ENCODE results near the gene MAGIX. TPM values are rescaled to one million over a fixed set of nuclear protein-coding genes. Genes with fewer than 3 reads are reported as not detected.

The MAGIX gene
- total RNA-seq (1 to 10 TPM; 1.5 to 2.6 (median 2.1) TPM), polyA plus RNA-seq (1 to 10 TPM in 1 of 2 donors, under 1 TPM in 1; 0.38 to 1.0 TPM), total RNA-seq (4.2 reads per million, percentile 21 among the genes with 10 or more reads in this experiment)

DNA sequence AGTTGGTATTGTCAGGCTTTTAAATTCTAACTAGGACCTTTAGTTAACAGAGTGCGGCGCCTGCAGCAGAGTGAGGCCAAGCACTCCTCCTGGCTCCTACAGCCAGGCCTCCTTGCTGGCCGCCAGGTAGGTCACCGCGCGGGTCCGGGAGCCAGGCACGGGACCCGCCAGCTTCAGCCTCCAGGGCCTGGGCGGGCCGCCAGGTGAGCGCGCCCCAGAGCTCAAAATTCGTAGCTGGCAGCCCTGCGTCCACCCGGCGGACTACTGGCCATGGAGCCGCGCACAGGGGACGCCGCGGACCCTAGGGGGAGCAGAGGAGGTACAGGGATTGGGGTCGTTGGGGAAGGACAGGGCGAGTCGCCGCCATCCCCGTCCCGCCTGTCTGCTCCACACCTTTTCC is at the start of gene MAGIX:
TSS of gene MAGIX (plus strand) at position 139 of the 400 bp plus-strand sequence. CDS start at position 271, 132 bp downstream.
- Histone ChIP-seq H3K4me3 (ENCODE audit: low read length) (peak within 1 kb of the TSS; percentile 50), H3K4me1 (ENCODE audit: control insufficient read depth in 2 of 2, insufficient read depth in 2 of 2, low read length in 2 of 2) (peaks cover 10 to 13% of the 10 kb centered on the region in 2 donors), H3K36me3 (ENCODE audit: control insufficient read depth in 2 of 3, insufficient read depth in 3 of 3, low read length in 3 of 3) (no peaks in the 10 kb centered on the region), H3K27ac (ENCODE audit: low read depth, low read length) (peak within 1 kb of the TSS; percentile 74), H3K9me3 (ENCODE audit: control insufficient read depth in 2 of 3, low read length in 3 of 3) (no peaks in the 10 kb centered on the region), H3K27me3 (ENCODE audit: control insufficient read depth in 2 of 2, insufficient read depth in 2 of 2, low read length in 2 of 2) (no peaks in the 10 kb centered on the region)
- ChIA-PET CTCF (no interaction called here), POLR2A (no interaction called here)
- intact Hi-C loops (cut with micrococcal nuclease), result loop anchor here (1.0 to 10.0 kb wide), 6 partner anchors 10 to 715 kb away; partner anchors contain the start of genes GPKOW (in 2 of the 2), PQBP1 (in 2 of the 2), TIMM17B (in 2 of the 2) and PRAF2 (in 1 of the 2)
- Mint-ChIP-seq H3K27me3 (peaks cover 0 to 2% (median 0%) of the 10 kb centered on the region in 5 donors), H3K4me1 (peaks cover 11 to 29% (median 21%) of the 10 kb centered on the region in 7 donors), H3K4me3 (peak within 1 kb of the TSS; percentile 43 to 84 (median 72)), H3K27ac (peak within 1 kb of the TSS in 8 of 9 donors; percentile 6 to 92 (median 78)), H3K9me3 (peaks cover 0 to 2% (median 0%) of the 10 kb centered on the region in 11 donors), H3K36me3 (peaks cover 0 to 3% (median 0%) of the 10 kb centered on the region in 5 donors)
- no peak for DNase-seq
- no peak for ATAC-seq

- no peaks in the 10 kb centered on the region for H3K27me3 ChIP-seq (ENCODE audit: control insufficient read depth in 2 of 2, insufficient read depth in 2 of 2, low read length in 2 of 2)
- intact Hi-C loops (cut with micrococcal nuclease), result no loop called here
- Mint-ChIP-seq H3K4me1 (peaks cover 21 to 34% (median 28%) of the 10 kb centered on the region in 7 donors), H3K4me3 (peak overlapping the region in 7 of 10 donors; percentile 45 to 98 (median 86)), H3K9me3 (peaks cover 0 to 1% (median 0%) of the 10 kb centered on the region in 11 donors), H3K36me3 (peaks cover 4 to 35% (median 15%) of the 10 kb centered on the region in 5 donors), H3K27me3 (no peaks in the 10 kb centered on the region), H3K27ac (peak overlapping the region in 5 of 9 donors; percentile 9 to 98 (median 51))
- H3K36me3 ChIP-seq (ENCODE audit: control insufficient read depth in 2 of 3, insufficient read depth in 3 of 3, low read length in 3 of 3), result peaks cover 0 to 47% (median 2%) of the 10 kb centered on the region in 3 experiments
- ATAC-seq (no peak), DNase-seq (no peak)
- no peak overlapping the region for H3K27ac ChIP-seq (ENCODE audit: low read depth, low read length)
- no peak overlapping the region for H3K4me3 ChIP-seq (ENCODE audit: low read length)
- ChIA-PET CTCF (no interaction called here), POLR2A (no interaction called here)
- no peaks in the 10 kb centered on the region for H3K9me3 ChIP-seq (ENCODE audit: control insufficient read depth in 2 of 3, low read length in 3 of 3)
- peaks cover 11 to 14% of the 10 kb centered on the region in 2 donors for H3K4me1 ChIP-seq (ENCODE audit: control insufficient read depth in 2 of 2, insufficient read depth in 2 of 2, low read length in 2 of 2)
Measured at GRCh38 chrX:49116076-49116475, 46.5 kb upstream of the MAGIX start.

- H3K9me3 ChIP-seq (ENCODE audit: control insufficient read depth in 2 of 3, low read length in 3 of 3), result no peaks in the 10 kb centered on the region
Measured at GRCh38 chrX:49116716-49117115, 45.8 kb upstream of the MAGIX start.

DNA sequence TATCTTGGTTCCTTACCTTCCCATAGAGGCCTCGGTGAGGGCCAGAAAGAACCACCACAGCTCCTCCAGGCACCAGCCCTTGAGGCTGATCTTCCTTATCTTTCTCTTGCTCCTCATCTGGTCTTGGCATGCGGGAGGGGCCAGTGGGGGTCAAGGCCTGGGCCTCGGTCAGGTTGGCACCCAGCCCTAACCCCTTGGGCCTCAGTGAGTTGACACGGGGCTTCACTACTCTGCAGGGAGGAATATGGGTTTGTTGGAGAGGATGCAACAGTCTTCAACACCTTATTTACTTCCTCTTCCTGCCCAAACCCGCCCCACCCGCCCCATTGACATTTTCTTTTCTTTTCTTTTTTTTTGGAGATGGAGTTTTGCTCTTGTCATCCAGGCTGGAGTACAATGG is 45.0 kb upstream of the MAGIX start:
- DNase-seq (no peak), ATAC-seq (no peak)
- Histone ChIP-seq H3K4me1 (ENCODE audit: control insufficient read depth in 2 of 2, insufficient read depth in 2 of 2, low read length in 2 of 2) (peaks cover 11 to 16% of the 10 kb centered on the region in 2 donors), H3K4me3 (ENCODE audit: low read length) (peak overlapping the region; percentile 39), H3K9me3 (ENCODE audit: control insufficient read depth in 2 of 3, low read length in 3 of 3) (no peaks in the 10 kb centered on the region), H3K27me3 (ENCODE audit: control insufficient read depth in 2 of 2, insufficient read depth in 2 of 2, low read length in 2 of 2) (no peaks in the 10 kb centered on the region), H3K27ac (ENCODE audit: low read depth, low read length) (peak overlapping the region; percentile 57), H3K36me3 (ENCODE audit: control insufficient read depth in 2 of 3, insufficient read depth in 3 of 3, low read length in 3 of 3) (peaks cover 0 to 49% (median 0%) of the 10 kb centered on the region in 3 experiments)
- peaks cover 25 to 47% (median 29%) of the 10 kb centered on the region in 7 donors for H3K4me1 Mint-ChIP-seq
- H3K9me3 Mint-ChIP-seq, result peaks cover 0 to 1% (median 0%) of the 10 kb centered on the region in 11 donors
- POLR2A ChIA-PET, result no interaction called here
- CTCF ChIA-PET, result no interaction called here
- H3K36me3 Mint-ChIP-seq, result peaks cover 4 to 38% (median 14%) of the 10 kb centered on the region in 5 donors
- H3K27ac Mint-ChIP-seq, result peak overlapping the region; percentile 84 to 98 (median 94)
- H3K27me3 Mint-ChIP-seq, result no peaks in the 10 kb centered on the region
- intact Hi-C loops (cut with micrococcal nuclease), result no loop called here
- H3K4me3 Mint-ChIP-seq, result peak overlapping the region; percentile 78 to 98 (median 88)

More at GRCh38 chrX:49116716-49117115, 45.8 kb upstream of the MAGIX start:
- H3K9me3 Mint-ChIP-seq, result peaks cover 0 to 1% (median 0%) of the 10 kb centered on the region in 11 donors
- DNase-seq, result no peak
- H3K4me1 ChIP-seq (ENCODE audit: control insufficient read depth in 2 of 2, insufficient read depth in 2 of 2, low read length in 2 of 2), result peaks cover 11 to 14% of the 10 kb centered on the region in 2 donors
- ChIA-PET CTCF (no interaction called here), POLR2A (no interaction called here)
- H3K27me3 ChIP-seq (ENCODE audit: control insufficient read depth in 2 of 2, insufficient read depth in 2 of 2, low read length in 2 of 2), result no peaks in the 10 kb centered on the region
- H3K4me3 Mint-ChIP-seq, result peak overlapping the region in 8 of 10 donors; percentile 53 to 98 (median 86)
- ATAC-seq, result no peak
- peak overlapping the region; percentile 57 for H3K27ac ChIP-seq (ENCODE audit: low read depth, low read length)
- H3K36me3 ChIP-seq (ENCODE audit: control insufficient read depth in 2 of 3, insufficient read depth in 3 of 3, low read length in 3 of 3), result peaks cover 0 to 52% (median 2%) of the 10 kb centered on the region in 3 experiments
- peak overlapping the region in 5 of 9 donors; percentile 51 to 98 (median 83) for H3K27ac Mint-ChIP-seq
- no peaks in the 10 kb centered on the region for H3K27me3 Mint-ChIP-seq
- peak overlapping the region; percentile 39 for H3K4me3 ChIP-seq (ENCODE audit: low read length)
- H3K4me1 Mint-ChIP-seq, result peaks cover 21 to 38% (median 28%) of the 10 kb centered on the region in 7 donors
- intact Hi-C loops (cut with micrococcal nuclease), result no loop called here
- H3K36me3 Mint-ChIP-seq, result peaks cover 4 to 40% (median 15%) of the 10 kb centered on the region in 5 donors

GRCh38 chrX:49120091-49120490 is 42.5 kb upstream of the MAGIX start:
- Histone ChIP-seq H3K27me3 (ENCODE audit: control insufficient read depth in 2 of 2, insufficient read depth in 2 of 2, low read length in 2 of 2) (no peaks in the 10 kb centered on the region), H3K4me3 (ENCODE audit: low read length) (no peak overlapping the region), H3K4me1 (ENCODE audit: control insufficient read depth in 2 of 2, insufficient read depth in 2 of 2, low read length in 2 of 2) (peaks cover 16 to 18% of the 10 kb centered on the region in 2 donors), H3K9me3 (ENCODE audit: control insufficient read depth in 2 of 3, low read length in 3 of 3) (no peaks in the 10 kb centered on the region), H3K27ac (ENCODE audit: low read depth, low read length) (no peak overlapping the region), H3K36me3 (ENCODE audit: control insufficient read depth in 2 of 3, insufficient read depth in 3 of 3, low read length in 3 of 3) (peaks cover 0 to 38% (median 0%) of the 10 kb centered on the region in 3 experiments)
- intact Hi-C loops (cut with micrococcal nuclease), result loop anchor here in 1 of 2 donors (10.0 kb wide), 1 partner anchor 225 kb away; the partner anchor contains the start of genes PQBP1 and TIMM17B
- ChIA-PET CTCF (interaction anchor here (0.8 kb wide), 1 partner anchor 148 kb away, joined by 3 read pairs; no protein-coding TSS in a partner anchor), POLR2A (interaction anchor here (0.8 to 1.1 kb wide), 3 partner anchors 9 to 118 kb away, joined by 3 read pairs; partner anchors contain the start of gene GRIPAP1)
- H3K4me3 Mint-ChIP-seq, result peak overlapping the region in 3 of 10 donors; percentile 9 to 24 (median 12)
- ATAC-seq, result no peak
- H3K27me3 Mint-ChIP-seq, result no peaks in the 10 kb centered on the region
- H3K4me1 Mint-ChIP-seq, result peaks cover 32 to 59% (median 37%) of the 10 kb centered on the region in 7 donors
- DNase-seq, result no peak
- H3K9me3 Mint-ChIP-seq, result no peaks in the 10 kb centered on the region
- H3K27ac Mint-ChIP-seq, result peak overlapping the region in 2 of 9 donors; percentile 12 to 30
- peaks cover 4 to 36% (median 14%) of the 10 kb centered on the region in 5 donors for H3K36me3 Mint-ChIP-seq

DNA sequence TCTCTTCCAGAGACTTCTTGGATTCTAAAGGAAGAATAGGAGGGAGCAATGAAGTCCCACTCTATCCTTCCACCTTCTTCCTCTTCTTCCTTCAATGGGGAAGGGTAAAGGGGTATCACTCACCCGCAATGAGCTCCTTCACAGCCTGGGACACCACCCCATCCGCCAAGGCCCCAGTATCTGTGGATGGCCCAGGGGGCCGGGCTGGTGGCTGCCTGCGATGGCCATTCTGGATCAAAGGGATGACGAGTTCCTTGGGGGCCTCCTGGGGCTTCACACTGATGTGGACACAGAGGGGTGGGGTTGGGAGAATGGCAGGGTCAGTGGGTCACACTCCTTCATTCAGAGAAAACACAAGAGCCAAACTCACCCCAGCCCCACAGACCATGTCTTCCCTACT is 40.1 kb upstream of the MAGIX start:
- CTCF ChIA-PET, result no interaction called here
- POLR2A ChIA-PET, result interaction anchor here (1.0 to 1.4 kb wide), 3 partner anchors 34 to 79 kb away, joined by 3 to 4 read pairs (median 4); partner anchors contain the start of gene WDR45
- Mint-ChIP-seq H3K9me3 (no peaks in the 10 kb centered on the region), H3K4me1 (peaks cover 20 to 41% (median 25%) of the 10 kb centered on the region in 7 donors), H3K4me3 (peak overlapping the region; percentile 87 to 99 (median 96)), H3K27ac (peak overlapping the region in 8 of 9 donors; percentile 63 to 98 (median 94)), H3K27me3 (no peaks in the 10 kb centered on the region), H3K36me3 (peaks cover 3 to 22% (median 5%) of the 10 kb centered on the region in 5 donors)
- peaks cover 0 to 22% (median 0%) of the 10 kb centered on the region in 3 experiments for H3K36me3 ChIP-seq (ENCODE audit: control insufficient read depth in 2 of 3, insufficient read depth in 3 of 3, low read length in 3 of 3)
- DNase-seq (no peak), ATAC-seq (no peak)
- no peaks in the 10 kb centered on the region for H3K27me3 ChIP-seq (ENCODE audit: control insufficient read depth in 2 of 2, insufficient read depth in 2 of 2, low read length in 2 of 2)
- no peaks in the 10 kb centered on the region for H3K9me3 ChIP-seq (ENCODE audit: control insufficient read depth in 2 of 3, low read length in 3 of 3)
- H3K27ac ChIP-seq (ENCODE audit: low read depth, low read length), result peak overlapping the region; percentile 92
- peaks cover 6 to 7% of the 10 kb centered on the region in 2 donors for H3K4me1 ChIP-seq (ENCODE audit: control insufficient read depth in 2 of 2, insufficient read depth in 2 of 2, low read length in 2 of 2)
- intact Hi-C loops (cut with micrococcal nuclease), result loop anchor here (2.0 to 10.0 kb wide), 3 partner anchors 40 to 228 kb away; partner anchors contain the start of genes MAGIX (in 1 of the 2), PQBP1 (in 1 of the 2) and TIMM17B (in 1 of the 2)
- peak overlapping the region; percentile 72 for H3K4me3 ChIP-seq (ENCODE audit: low read length)

Data from naive thymus-derived CD4-positive, alpha-beta T cell (primary cell).